Measurements from ENCODE around the gene PTPRG. TPM values are rescaled to one million over a fixed set of nuclear protein-coding genes. Genes with fewer than 3 reads are reported as not detected.

The PTPRG gene
- total RNA-seq, 1 donor from 2014 or later, result 77.2 TPM

GRCh38 chr3:61848885-61849284 lies 287.5 kb downstream of the PTPRG start:
- Mint-ChIP-seq H3K27ac (no peak overlapping the region), H3K36me3 (no peaks in the 10 kb centered on the region), H3K9me3 (no peaks in the 10 kb centered on the region), H3K27me3 (no peaks in the 10 kb centered on the region), H3K4me1 (ENCODE audit: unreplicated experiment) (peaks cover 36% of the 10 kb centered on the region), H3K4me3 (no peak overlapping the region)
- no peak for DNase-seq (ENCODE audit: extremely low spot score, unreplicated experiment)
- no peak for TF ChIP-seq CTCF (conservative IDR thresholded peaks at IDR 0.05)

- no peaks in the 10 kb centered on the region for H3K36me3 Mint-ChIP-seq
- peaks cover 28% of the 10 kb centered on the region for H3K4me1 Mint-ChIP-seq (ENCODE audit: unreplicated experiment)
- no peak overlapping the region for H3K27ac Mint-ChIP-seq
- H3K9me3 Mint-ChIP-seq, result no peaks in the 10 kb centered on the region
- H3K27me3 Mint-ChIP-seq, result no peaks in the 10 kb centered on the region
- DNase-seq (ENCODE audit: extremely low spot score, unreplicated experiment), result no peak
- no peak for TF ChIP-seq CTCF (conservative IDR thresholded peaks at IDR 0.05)
- no peak overlapping the region for H3K4me3 Mint-ChIP-seq
Observed at GRCh38 chr3:61853912-61854311, 292.5 kb downstream of the PTPRG start.

- H3K4me3 Mint-ChIP-seq, result no peak overlapping the region
Observed at GRCh38 chr3:61855211-61855610, 293.8 kb downstream of the PTPRG start.

GRCh38 chr3:61857297-61857696 lies 295.9 kb downstream of the PTPRG start:
- no peak overlapping the region for H3K27ac Mint-ChIP-seq
- peaks cover 31% of the 10 kb centered on the region for H3K4me1 Mint-ChIP-seq (ENCODE audit: unreplicated experiment)
- H3K9me3 Mint-ChIP-seq, result no peaks in the 10 kb centered on the region
- no peaks in the 10 kb centered on the region for H3K36me3 Mint-ChIP-seq
- no peak for TF ChIP-seq CTCF (conservative IDR thresholded peaks at IDR 0.05)
- DNase-seq (ENCODE audit: extremely low spot score, unreplicated experiment), result no peak
- no peak overlapping the region for H3K4me3 Mint-ChIP-seq
- no peaks in the 10 kb centered on the region for H3K27me3 Mint-ChIP-seq

More at GRCh38 chr3:61855211-61855610, 293.8 kb downstream of the PTPRG start:
- Mint-ChIP-seq H3K27me3 (no peaks in the 10 kb centered on the region), H3K36me3 (no peaks in the 10 kb centered on the region), H3K4me1 (ENCODE audit: unreplicated experiment) (peaks cover 23% of the 10 kb centered on the region), H3K9me3 (no peaks in the 10 kb centered on the region), H3K27ac (no peak overlapping the region)
- TF ChIP-seq CTCF (conservative IDR thresholded peaks at IDR 0.05), result no peak
- DNase-seq (ENCODE audit: extremely low spot score, unreplicated experiment), result no peak

GRCh38 chr3:61858054-61858453 lies 296.7 kb downstream of the PTPRG start:
- TF ChIP-seq CTCF (conservative IDR thresholded peaks at IDR 0.05), result peak; percentile 56
- Mint-ChIP-seq H3K27me3 (no peaks in the 10 kb centered on the region), H3K9me3 (no peaks in the 10 kb centered on the region), H3K36me3 (no peaks in the 10 kb centered on the region), H3K4me3 (no peak overlapping the region), H3K4me1 (ENCODE audit: unreplicated experiment) (peaks cover 24% of the 10 kb centered on the region), H3K27ac (no peak overlapping the region)
- DNase-seq (ENCODE audit: extremely low spot score, unreplicated experiment), result no peak

GRCh38 chr3:61861410-61861809 lies 300.0 kb downstream of the PTPRG start:
- no peak for TF ChIP-seq CTCF (conservative IDR thresholded peaks at IDR 0.05)
- no peak for DNase-seq (ENCODE audit: extremely low spot score, unreplicated experiment)
- no peaks in the 10 kb centered on the region for H3K36me3 Mint-ChIP-seq
- no peaks in the 10 kb centered on the region for H3K9me3 Mint-ChIP-seq
- H3K4me3 Mint-ChIP-seq, result no peak overlapping the region
- H3K27me3 Mint-ChIP-seq, result no peaks in the 10 kb centered on the region
- H3K27ac Mint-ChIP-seq, result no peak overlapping the region
- H3K4me1 Mint-ChIP-seq (ENCODE audit: unreplicated experiment), result peaks cover 24% of the 10 kb centered on the region

Measured in type B pancreatic cell (in vitro differentiated cells).